OCI-LY3 (cell line): Measurements from ENCODE around the gene RPS6KA4.

Experiments
- H2AFZ ChIP-seq: fragments of 200-600, 300-600 bp; shearing (Covaris generic); 2 replicates; pipeline ENCODE4 v1.6.0; 2014; ENCODE audit warnings: antibody characterized with exemption, low read depth, low read length
- H3K27ac ChIP-seq: fragments of 200-600, 300-600 bp; sonication (generic); 2 replicates; pipeline ENCODE4 v1.5.1; 2014; ENCODE audit warnings: mild to moderate bottlenecking, low read length, moderate library complexity, mixed read lengths
- H3K27me3 ChIP-seq: fragments of 200-600, 300-600 bp; sonication (generic); 2 replicates; pipeline ENCODE4 v1.6.1; 2014; ENCODE audit warnings: low read depth, low read length, mixed read lengths
- H3K36me3 ChIP-seq: fragments of 200-600, 300-600 bp; sonication (generic); replicated peaks from 2 replicates; pipeline ENCODE3; 2014; ENCODE audit warnings: low read depth, low read length, mixed read lengths
- H3K4me1 ChIP-seq: fragments of 300-600, 200-600 bp; sonication (generic); 2 replicates; pipeline ENCODE4 v1.6.1; 2014; ENCODE audit warnings: low read length, mixed read lengths
- H3K4me2 ChIP-seq: fragments of 200-600, 300-600 bp; sonication (generic); 2 replicates; pipeline ENCODE4 v1.6.1; 2014; ENCODE audit warnings: low read length, mixed read lengths
- H3K4me3 ChIP-seq: fragments of 300-600, 200-600 bp; sonication (generic); 2 replicates; pipeline ENCODE4 v1.5.1; 2014; ENCODE audit warnings: antibody characterized with exemption, mild to moderate bottlenecking, low read length, moderate library complexity
- H3K79me2 ChIP-seq: fragments of 300-600, 200-600 bp; shearing (Covaris generic); 2 replicates; pipeline ENCODE4 v1.6.1; 2014; ENCODE audit warnings: mild to moderate bottlenecking, low read length, mixed read lengths
- H3K9ac ChIP-seq: fragments of 300-600, 200-600 bp; shearing (Covaris generic); 2 replicates; pipeline ENCODE4 v1.6.0; 2014; ENCODE audit warnings: mild to moderate bottlenecking, low read length, moderate library complexity
- H3K9me3 ChIP-seq: fragments of 200-600, 300-600 bp; shearing (Covaris generic); 2 replicates; pipeline ENCODE4 v1.6.1; 2014; ENCODE audit warnings: low read length, mixed read lengths; ENCODE audit not compliant: insufficient read depth
- H4K20me1 ChIP-seq: fragments of 200-600, 300-600 bp; sonication (generic); 2 replicates; pipeline ENCODE4 v1.6.1; 2016; ENCODE audit warnings: low read length, mixed read lengths; ENCODE audit not compliant: insufficient read depth
- CTCF ChIP-seq: fragments of 200-600, 300-600 bp; sonication (generic); IDR thresholded peaks from 2 replicates; pipeline ENCODE4 v1.5.1; 2014; ENCODE audit warnings: antibody characterized with exemption, low read length, low read depth
- EZH2phosphoT487 ChIP-seq: fragments of 200-600 bp; shearing (Covaris generic); IDR thresholded peaks from 2 replicates; pipeline ENCODE4 v1.6.1; 2018; ENCODE audit warnings: antibody characterized with exemption, mixed run types, low read depth

Gene RPS6KA4

GRCh38 chr11:64352099-64352994, 6.6 kb upstream of the RPS6KA4 start:
- Histone ChIP-seq H3K4me2 (no peak overlapping the region), H3K27ac (no peak overlapping the region)

GRCh38 chr11:64352995-64353714, 5.8 kb upstream of the RPS6KA4 start:
- Histone ChIP-seq H4K20me1 (no peaks in the 10 kb centered on the region), H3K27ac (no peak overlapping the region), H3K4me3 (no peak overlapping the region), H3K9ac (no peak overlapping the region), H2AFZ (no peak overlapping the region), H3K79me2 (no peaks in the 10 kb centered on the region), H3K9me3 (no peaks in the 10 kb centered on the region), H3K27me3 (no peaks in the 10 kb centered on the region), H3K4me1 (peaks cover 13% of the 10 kb centered on the region), H3K4me2 (no peak overlapping the region), H3K36me3 (peaks cover 31% of the 10 kb centered on the region)
- no peak for TF ChIP-seq CTCF
- no peak for TF ChIP-seq EZH2phosphoT487

More at GRCh38 chr11:64352099-64352994, 6.6 kb upstream of the RPS6KA4 start:
- Histone ChIP-seq H2AFZ (no peak overlapping the region), H3K79me2 (no peaks in the 10 kb centered on the region), H3K27me3 (no peaks in the 10 kb centered on the region), H3K9me3 (no peaks in the 10 kb centered on the region), H3K4me1 (peaks cover 8% of the 10 kb centered on the region), H3K36me3 (peaks cover 33% of the 10 kb centered on the region), H4K20me1 (peaks cover 2% of the 10 kb centered on the region; the same call in 1 of the 2 replicates), H3K9ac (no peak overlapping the region), H3K4me3 (no peak overlapping the region)
- TF ChIP-seq CTCF (no peak), EZH2phosphoT487 (no peak)

GRCh38 chr11:64353715-64354506, 5.1 kb upstream of the RPS6KA4 start:
- Histone ChIP-seq H3K27me3 (no peaks in the 10 kb centered on the region), H3K4me3 (no peak overlapping the region), H3K27ac (no peak overlapping the region), H3K79me2 (no peaks in the 10 kb centered on the region), H3K4me1 (peaks cover 20% of the 10 kb centered on the region), H2AFZ (no peak overlapping the region), H3K9ac (no peak overlapping the region), H4K20me1 (no peaks in the 10 kb centered on the region), H3K4me2 (no peak overlapping the region), H3K9me3 (no peaks in the 10 kb centered on the region), H3K36me3 (peaks cover 28% of the 10 kb centered on the region)
- TF ChIP-seq EZH2phosphoT487 (no peak), CTCF (no peak)
